Thyroid gland (tissue), 4 donors: ENCODE measurements around the gene COP1.

Experiments used
- POLR2A ChIP-seq, 2 donors: fragments of 450-650 bp; IDR thresholded peaks; one replicate each; pipeline ENCODE4 v1.6.1; 2017; ENCODE audit warnings: antibody characterized with exemption in 2 of 2, mild to moderate bottlenecking in 2 of 2, moderate library complexity in 1 of 2
- TF ChIP-seq, protein P1 (sequence below), 6 experiments: fragments of 200-600 bp in 3 of 6; fragments of 450-650 bp in 3 of 6; sonication (generic) in 3 of 6; IDR thresholded peaks; one replicate each; pipeline ENCODE4 v1.5.1; 2016 to 2019; ENCODE audit warnings: antibody characterized with exemption in 6 of 6, mild to moderate bottlenecking in 2 of 6, inconsistent platforms in 1 of 6, moderate library complexity in 1 of 6

GRCh38 chr1:175984057-175984812 lies 222.9 kb downstream of the COP1 start:
- TF ChIP-seq, protein P1, sequence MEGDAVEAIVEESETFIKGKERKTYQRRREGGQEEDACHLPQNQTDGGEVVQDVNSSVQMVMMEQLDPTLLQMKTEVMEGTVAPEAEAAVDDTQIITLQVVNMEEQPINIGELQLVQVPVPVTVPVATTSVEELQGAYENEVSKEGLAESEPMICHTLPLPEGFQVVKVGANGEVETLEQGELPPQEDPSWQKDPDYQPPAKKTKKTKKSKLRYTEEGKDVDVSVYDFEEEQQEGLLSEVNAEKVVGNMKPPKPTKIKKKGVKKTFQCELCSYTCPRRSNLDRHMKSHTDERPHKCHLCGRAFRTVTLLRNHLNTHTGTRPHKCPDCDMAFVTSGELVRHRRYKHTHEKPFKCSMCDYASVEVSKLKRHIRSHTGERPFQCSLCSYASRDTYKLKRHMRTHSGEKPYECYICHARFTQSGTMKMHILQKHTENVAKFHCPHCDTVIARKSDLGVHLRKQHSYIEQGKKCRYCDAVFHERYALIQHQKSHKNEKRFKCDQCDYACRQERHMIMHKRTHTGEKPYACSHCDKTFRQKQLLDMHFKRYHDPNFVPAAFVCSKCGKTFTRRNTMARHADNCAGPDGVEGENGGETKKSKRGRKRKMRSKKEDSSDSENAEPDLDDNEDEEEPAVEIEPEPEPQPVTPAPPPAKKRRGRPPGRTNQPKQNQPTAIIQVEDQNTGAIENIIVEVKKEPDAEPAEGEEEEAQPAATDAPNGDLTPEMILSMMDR (IDR thresholded peaks at IDR 0.05) = no peak
- TF ChIP-seq POLR2A (IDR thresholded peaks at IDR 0.05) = no peak
